Iris pigment epithelial cell (primary cell): Measurements from ENCODE around the gene STK40.
A peak's percentile ranks its signal among the peaks of the same experiment; 100 is the strongest.

ENCODE experiments used
- DNase-seq: peaks from one replicate; pipeline ENCODE4 v3.0.0-alpha.2; 2011; ENCODE audit warnings: low read depth

STK40 gene

GRCh38 chr1:36343651-36344394, 41.9 kb downstream of the STK40 start:
- no peak for DNase-seq

DNA sequence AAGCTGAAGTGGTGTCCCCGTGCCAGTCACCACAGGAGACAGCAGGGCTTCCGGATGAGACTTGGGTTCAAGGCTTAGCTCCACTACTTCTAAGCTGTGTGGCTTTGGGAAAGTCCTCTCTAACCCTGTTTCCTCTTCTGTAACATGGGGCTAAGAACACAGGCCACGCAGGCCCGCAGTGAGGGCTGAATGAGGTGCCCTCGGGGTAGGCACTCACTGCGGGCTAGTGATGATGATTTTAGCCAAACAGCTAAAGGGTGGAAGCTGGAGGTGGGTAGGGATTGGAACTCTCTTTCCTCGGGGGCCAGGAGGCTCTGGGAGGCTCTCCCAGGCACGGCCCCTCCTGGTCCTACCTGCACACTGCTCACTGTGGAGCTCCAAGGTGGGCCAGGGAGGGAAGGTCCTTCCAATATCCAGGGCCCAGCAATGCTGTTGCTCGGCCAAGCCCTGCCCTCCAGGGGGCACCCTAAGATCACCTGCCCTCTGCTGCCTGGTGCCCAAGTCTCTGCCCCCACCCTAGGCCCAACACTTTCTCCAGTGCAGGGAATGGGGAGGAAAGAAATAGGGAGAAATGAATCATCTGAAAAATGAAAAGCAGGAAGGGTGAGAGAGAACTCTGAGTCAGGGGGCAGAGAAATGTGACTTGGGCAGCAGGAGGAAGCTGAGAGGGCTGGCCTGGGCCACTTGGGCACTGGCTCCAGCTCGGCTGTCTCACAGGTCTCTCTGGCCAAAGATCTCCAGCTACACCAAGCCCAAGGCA, 43.1 kb downstream of the STK40 start:
- DNase-seq: peak; percentile 43

GRCh38 chr1:36341626-36342320, 44.0 kb downstream of the STK40 start:
- DNase-seq: no peak

DNA sequence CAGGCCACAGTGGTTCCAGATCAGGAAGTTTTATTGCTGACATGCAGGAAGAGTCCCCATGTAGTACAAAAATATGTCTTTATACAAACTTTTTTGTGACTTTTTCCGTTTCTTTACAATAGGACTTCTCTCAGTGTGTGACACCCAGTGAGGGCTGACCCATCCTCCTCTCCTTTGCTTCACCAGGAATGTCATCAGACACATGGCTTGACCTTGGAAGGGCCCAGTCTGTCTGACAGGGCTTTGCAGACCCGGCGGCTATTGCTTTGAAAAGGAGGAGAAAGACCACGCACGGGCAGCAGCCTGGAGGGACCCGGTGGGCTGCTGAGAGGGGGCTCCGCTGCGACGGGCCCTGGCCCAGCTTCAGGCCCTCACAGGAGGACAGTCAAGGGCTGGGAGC, 46.1 kb downstream of the STK40 start:
- no peak for DNase-seq

GRCh38 chr1:36339215-36339614, 46.5 kb downstream of the STK40 start:
- DNase-seq: no peak

- DNase-seq: no peak
Measured at GRCh38 chr1:36337830-36338229, 47.9 kb downstream of the STK40 start.

DNA sequence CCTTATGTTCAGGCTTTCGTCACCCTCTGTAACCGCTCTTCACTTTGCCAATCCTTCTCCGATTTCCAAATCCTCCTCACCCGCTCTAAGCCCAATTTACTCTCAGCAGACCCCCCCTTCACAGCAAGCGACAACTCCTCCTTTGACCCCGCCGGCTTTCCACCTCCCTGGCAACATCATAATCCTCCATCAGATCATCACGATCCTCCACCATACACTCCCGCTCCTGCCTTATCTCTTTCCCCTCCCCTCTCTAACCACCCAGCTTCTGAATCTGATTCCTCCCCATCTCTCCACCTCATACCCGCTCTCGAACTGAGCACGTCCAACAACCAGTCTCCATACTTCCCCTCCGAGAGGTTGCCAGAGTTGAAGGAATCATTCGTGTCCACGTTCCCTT, 54.8 kb downstream of the STK40 start:
- DNase-seq: no peak

DNA sequence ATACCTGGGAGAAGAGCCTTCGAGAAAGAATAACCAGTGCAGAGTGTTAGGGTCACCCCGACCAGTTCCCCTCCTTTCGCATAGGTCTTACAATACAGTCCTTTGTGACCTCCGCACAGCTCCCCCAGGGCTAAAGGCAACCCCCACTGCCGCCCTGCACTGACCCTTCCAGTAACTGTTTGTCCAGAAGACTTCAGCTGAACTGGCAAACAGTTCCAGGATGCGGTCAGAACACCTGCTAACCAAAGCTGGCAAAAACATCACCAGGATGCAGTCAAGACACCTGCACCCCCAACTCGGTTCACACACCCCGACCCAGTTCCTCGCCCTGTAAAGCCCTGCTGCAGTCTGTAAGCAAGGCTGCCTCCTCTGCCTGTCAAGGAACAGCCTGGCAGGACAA, 55.9 kb downstream of the STK40 start:
- no peak for DNase-seq

DNA sequence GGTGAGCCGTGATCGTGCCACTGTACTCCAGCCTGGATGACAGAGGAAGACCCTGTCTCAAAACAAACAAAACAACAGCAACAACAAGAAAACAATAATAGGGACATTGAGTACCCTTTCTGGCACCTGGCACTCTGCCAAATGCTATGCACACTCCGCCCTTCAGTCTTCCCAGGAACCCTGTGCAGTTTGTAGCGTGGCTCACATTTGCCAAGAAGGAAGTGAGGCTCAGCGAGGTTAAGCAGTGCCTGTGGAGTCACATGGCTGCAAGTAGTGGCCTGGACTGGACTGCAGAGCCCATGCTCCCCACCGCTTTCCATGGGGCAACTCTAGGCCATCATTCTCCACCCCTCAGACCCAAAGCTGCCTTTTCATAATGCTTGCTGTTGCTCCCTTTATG, 57.0 kb downstream of the STK40 start:
- no peak for DNase-seq

- no peak for DNase-seq
Measured at GRCh38 chr1:36328088-36328480, 57.6 kb downstream of the STK40 start.

DNA sequence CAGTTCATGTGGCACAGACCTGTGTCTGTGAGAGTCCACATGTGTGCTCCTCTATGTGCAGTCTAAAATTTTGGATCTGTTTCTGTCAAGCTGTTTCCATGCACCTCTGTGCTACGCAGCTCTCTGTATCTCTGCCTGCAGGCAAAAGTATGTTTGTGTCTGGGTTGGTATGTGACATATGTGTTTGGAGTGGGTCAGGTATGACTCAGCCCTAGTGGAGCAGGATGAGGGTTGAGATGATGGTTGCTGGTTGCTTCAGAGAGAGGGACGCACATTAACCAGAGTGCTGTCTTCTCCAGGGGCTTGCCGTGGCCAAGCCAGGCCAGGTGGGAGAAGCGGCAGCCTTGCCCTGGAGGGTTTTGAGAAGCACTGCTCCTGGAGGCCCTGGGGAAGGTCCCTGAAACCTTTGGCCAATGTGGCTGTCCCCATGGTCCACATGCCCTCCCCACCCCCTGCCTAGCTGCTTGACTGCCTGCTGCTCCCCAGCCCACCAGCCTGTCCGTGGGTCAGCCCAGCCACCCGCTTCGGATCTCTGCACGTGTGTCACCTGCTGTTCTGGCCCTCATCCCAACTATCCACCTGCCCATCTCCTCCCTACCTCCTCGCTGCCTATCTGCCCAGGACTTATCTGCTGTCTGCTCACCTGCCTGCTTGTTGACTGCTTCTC, 58.2 kb downstream of the STK40 start:
- peak; percentile 75 for DNase-seq

GRCh38 chr1:36326499-36326898, 59.2 kb downstream of the STK40 start:
- DNase-seq: no peak

- DNase-seq: no peak
Measured at GRCh38 chr1:36324353-36324703, 61.4 kb downstream of the STK40 start.

GRCh38 chr1:36323636-36324352, 61.9 kb downstream of the STK40 start, which contains the start of gene EVA1B:
EVA1B (minus strand) TSS chr1:36323645; CDS start chr1:36323037, 608 bp downstream.
- DNase-seq: peak; percentile 86

- DNase-seq: peak; percentile 72
Measured at GRCh38 chr1:36322786-36323635, 62.7 kb downstream of the STK40 start.

DNA sequence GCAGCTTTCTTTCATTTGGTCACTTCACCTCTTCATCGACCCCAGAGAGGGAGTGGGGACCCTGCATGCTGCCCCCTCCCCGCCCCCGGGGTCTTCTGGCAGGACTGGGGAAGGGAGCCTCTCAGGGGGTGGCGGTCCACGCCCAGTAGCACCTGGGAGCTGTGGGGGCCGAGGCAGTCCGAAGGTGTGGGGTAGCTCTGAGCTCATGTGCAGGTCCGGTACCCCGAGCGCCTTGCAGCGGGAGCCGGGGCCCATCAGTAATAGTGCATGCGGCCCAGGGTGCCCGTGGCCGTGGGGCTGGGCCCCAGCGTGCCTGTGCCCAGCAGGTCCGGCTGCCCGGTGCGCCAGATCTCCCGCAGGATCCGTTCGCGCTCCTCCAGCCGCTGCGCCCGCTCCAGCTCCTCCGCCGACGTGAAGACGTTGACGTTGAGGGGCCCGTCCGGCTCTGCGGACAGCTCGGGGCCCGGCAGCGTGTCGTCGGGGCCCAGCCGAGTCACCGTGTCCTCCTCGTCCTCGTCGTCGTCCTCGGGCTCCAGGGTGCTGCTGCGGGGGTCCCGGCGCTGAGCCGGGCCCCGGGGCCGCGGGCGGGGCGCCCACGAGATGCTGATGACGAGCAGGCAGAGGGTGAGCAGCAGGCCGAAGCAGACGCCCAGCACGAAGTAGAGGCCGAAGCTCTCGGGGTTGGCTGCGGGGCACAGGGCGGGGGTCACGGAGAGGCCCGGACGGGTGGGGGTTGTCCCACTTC, 63.5 kb downstream of the STK40 start:
- DNase-seq: peak; percentile 42

DNA sequence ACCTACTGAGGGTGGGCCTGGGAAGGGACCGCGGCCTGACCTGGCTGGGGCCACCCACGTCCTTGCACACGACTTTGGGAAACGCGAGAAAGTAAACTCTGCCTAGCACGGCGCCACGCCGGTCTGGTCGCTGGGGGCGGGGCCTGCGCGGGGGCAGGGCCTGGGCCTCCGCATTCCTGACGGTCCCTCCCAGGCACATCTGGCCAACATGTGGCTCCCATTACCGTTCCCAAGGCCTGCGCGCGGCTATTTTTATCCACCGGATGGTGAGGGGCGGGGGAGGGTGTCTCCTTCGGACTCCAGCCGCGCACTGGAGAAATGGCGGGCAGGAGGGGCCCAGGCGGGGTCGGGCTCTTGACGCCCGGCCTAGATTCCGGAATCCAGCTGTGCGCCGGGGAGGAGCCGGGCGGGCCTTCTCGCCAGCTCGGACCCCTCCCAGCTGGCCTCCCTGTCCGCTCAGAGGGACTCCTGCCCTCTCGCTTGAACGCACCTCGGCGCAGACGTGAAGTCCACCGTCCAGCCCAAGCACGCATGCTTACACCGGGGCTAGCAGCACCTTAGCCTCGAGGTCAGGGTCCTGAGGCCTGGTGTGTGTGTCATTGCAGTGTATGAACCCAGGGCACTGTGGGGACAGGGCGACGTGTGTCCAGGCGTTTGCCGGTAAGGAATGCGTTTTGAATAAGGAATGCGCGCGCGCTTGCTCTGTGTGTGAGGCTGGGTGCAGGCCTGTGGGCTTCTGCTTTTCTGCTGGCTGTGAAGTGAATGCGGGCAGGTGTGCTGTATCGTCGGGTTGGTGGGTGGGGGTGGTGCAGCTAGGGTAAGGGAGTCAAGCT, 64.4 kb downstream of the STK40 start:
- DNase-seq: peak; percentile 75

GRCh38 chr1:36320767-36321118, 65.0 kb downstream of the STK40 start:
- DNase-seq: no peak

DNA sequence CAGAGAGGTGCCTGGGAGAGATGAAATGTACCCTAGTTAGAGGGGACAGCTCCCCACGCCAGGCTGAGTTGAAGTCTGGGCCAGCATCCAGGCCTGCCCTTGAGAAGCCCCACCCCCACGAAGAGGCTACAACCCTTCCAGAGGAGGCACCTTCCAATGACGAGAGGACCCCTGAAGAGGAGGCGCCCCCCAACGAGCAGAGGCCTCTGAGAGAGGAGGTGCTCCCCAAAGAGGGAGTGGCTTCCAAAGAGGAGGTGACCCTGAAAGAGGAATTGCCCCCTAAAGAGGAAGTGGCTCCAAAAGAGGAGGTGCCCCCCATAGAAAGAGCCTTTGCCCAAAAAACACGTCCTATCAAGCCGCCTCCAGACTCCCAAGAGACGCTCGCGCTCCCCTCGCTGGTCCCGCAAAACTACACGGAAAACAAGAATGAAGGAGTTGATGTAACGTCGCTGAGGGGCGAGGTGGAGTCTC, 65.4 kb downstream of the STK40 start:
- no peak for DNase-seq
